Non-pigmented ciliary epithelial cell (primary cell): ENCODE results near the gene FGF3.

ENCODE experiments used
- DNase-seq: peaks from one replicate; pipeline ENCODE4 v3.0.0-alpha.2; 2010; ENCODE audit warnings: low read depth

The FGF3 gene

DNA sequence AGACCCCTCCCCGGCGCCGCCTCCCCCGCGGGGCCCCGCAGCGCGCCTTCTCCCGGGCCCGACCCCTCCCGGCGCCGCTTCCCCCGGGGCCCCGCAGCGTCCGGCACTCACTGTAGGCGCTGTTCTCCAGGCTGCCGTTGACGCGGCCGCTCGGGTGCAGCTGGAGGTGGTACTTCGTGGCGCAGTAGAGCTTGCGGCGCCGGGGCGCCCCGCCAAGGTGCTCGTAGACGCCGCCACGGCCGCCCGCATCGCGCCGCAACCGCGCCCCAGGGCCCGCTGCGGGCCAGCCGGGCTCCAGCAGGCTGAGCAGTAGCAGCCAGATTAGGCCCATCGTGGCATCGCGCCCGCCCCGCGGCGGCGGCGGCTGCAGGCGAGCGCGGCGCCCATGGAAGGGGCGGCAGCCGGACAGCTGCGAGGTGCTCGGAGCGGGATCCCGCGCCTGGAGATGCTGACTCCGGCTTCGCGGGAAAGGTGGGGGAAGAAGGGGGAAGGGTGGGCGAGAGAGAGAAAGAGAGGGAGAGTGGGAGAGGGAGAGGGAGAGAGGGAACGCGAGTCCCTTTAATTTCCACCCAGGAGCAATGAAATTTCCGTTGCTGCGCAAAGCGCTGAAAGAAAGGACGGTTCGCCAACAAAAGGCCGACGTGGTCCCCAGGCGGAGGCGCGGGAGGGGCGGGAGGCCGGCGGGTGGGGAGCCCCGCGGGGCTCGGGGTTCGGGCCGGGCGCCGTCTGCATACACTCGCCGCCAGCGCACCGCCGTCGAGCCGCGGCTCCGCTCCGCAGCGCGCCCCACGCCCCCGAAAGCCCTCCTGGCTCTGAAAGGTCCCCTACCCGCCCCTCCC lies at the start of gene FGF3:
TSS of gene FGF3 (minus strand) at position 814 of the 839 bp plus-strand sequence. CDS start at position 331, 483 bp downstream.
- no peak for DNase-seq

DNA sequence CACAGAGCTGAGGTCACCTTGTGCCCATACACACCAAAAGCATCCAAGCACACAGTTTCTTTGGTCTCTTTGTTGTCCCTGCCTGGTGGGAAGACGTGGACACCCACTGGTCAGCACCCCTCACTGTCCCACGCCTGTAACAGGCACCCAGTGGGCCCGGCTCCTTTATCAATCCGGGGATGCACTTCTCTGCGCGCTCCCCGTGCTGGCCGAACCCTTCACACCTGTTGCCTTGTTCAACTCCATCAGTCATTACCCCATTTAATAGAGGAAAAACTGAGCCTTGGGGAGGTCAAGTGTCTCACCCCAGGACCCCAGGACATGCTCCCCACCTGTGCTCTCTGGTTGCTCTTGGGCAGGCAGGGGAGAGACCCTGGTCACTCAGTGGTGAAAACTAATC lies 49.7 kb upstream of the FGF3 start:
- DNase-seq, result no peak

DNA sequence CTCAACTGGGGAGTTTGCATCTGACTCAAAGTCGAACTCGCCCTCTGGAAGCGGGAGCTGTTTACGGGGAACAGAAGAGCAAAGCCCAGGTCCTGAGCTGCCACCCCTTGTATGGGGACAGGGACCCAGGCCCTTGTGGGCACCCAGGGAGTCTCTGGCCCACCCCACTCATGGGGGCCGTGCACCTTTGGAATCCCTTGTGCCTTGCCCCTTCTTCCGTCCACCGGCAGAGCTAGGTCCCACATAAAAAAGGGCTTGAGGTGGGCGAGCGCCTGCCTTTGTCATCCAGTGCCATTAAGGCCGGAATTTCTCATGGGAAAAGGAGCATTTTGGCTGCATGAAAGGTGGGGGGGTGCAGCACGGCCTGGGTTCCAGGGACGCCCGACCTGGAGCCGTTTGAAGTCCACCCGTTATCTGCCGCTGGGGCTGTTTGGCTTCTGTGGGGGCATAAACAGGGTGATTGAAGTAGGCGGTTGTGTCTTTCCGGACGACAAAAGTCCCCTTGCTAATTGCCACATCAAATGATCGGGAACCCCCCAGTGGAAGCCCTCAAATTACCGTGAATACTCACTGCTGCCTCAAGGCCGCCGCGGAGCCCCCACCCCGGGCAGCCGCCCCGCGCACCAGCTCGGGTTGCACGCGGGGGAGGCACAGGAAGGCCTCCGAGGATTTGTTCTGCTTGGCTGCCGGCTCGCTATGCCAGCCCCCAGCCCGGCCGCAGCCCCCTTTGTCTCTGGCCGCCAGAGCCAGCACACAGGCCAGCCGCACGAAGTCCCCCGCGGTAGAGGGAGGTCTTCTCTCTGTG lies 49.0 kb upstream of the FGF3 start:
- no peak for DNase-seq

DNA sequence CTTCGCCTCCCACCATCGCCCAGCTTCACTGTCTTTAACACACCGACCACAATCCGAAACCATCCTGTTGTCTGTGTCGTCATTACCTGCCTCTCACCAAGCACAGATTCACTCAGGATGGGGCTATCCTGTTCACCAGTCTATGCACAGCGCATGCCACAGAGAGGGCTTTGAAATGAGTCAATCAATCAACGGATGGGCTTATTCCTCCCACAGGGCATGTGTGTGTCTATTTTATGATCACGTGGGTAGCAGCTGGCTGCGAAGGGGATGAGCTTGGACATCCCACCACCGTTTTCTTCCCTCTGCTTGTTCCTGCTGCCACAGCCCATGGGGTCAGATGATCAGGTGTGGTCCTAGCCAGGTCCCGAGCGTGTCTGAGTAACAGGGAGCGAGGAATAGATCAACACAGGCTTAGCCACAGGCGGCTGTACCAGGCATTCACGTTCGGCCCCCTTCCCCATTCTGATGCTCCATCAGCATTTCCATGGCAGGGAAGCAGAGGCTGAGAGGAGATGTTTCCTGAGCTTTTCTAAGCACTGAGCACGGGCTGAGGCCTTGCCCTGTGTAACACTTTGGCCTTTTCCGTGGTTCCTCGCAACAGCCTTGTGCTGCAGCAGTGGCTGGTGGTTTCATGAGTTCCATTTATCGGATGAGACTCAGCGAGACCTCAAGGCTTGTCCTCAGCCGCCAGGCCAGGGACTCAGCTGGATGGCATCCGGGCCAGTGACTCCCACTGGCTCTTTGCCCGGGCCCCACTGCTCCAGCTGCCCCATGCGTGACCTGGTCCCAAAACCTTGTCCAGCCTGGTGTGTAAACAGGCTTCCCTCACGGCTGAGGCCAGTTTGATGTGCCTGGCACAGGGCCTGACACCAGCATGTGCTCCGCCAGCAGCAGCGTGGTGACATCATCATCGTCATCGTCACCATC lies 48.1 kb upstream of the FGF3 start:
- DNase-seq, result peak; percentile 11

DNA sequence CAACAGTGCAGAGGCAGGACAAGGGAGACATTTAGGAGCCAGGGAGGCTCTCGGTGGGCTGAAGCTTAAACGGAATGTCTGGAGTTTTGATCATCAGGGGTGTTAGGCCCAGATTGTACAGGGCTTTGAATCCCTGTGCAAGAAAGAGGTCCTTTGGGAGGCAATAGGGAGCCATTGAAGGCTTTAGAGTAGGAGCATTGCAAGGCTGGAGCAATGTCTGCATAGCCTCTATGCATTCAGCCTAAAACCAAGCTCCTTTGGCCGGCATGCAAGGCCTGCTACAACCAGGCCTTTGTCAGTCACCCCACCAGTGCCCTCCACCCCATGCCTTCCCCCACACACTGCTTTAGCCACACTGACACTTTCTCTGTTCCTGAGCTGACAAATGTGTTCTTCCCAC lies 47.4 kb upstream of the FGF3 start:
- DNase-seq, result no peak

DNA sequence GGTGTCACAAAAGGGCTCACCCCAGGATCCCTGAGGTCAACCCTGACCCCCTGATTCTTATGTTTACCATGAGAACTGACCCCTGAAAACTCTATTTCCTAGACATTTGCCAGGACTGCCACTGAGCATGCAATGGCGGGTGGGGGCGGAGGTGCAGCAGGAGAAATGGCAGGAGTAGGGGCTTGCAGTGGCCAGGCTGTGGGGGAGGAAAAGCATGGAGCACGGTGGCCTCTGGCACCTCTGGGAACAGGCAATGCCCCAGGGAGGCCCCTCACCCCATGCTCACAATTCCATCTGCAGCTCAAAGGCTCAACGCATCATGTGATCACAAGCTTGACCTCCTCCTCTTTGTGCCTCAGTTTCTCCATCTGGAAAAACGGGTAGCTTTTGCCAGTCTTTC lies 46.5 kb upstream of the FGF3 start:
- no peak for DNase-seq

DNA sequence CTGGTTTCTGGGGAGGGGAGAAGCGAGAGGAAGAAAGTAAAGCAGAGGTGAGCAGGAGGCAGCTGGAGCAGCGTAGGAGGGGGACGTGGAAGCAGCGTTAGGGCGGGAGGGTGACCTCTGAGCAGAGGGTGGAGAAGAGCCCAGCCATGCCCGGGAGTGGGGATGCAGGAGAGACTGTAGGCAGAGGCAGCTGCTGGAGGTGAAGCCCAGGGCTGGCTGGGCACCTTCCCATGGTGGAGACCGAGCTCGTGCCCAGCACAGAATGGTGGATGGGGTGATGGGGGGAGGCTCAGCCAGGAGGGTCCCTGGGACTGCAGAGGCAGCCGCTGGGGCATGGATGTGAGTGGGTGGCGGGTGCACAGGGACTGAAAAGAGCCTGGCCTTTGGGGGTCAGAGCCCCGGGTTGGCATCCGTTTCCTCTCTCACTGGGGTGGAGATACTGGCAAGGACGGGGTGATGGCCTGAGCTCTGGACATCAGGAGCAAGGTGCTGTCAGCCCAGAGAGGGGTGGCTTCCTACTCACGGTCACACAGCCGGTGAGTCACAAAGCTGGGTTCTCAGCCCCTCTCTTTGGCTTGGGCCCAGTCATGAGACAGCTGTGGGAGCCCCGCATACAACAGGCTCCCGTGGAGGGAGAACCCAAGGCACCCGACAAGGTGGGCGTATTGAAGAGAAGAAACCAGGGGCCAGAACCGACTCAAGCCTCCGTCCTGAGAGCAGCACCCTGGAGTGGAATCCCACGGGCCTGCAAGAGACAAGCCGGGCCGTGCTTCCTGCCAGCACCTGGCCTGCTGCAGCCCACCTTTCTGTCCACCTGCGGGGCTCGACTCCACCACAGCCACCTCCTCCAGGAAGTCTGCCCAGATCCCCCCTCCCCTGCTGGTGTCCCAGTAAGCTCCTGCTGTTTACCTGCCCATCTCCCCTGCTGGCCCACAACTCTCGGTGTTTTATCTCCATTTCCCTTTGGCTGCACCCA lies 45.8 kb upstream of the FGF3 start:
- no peak for DNase-seq

DNA sequence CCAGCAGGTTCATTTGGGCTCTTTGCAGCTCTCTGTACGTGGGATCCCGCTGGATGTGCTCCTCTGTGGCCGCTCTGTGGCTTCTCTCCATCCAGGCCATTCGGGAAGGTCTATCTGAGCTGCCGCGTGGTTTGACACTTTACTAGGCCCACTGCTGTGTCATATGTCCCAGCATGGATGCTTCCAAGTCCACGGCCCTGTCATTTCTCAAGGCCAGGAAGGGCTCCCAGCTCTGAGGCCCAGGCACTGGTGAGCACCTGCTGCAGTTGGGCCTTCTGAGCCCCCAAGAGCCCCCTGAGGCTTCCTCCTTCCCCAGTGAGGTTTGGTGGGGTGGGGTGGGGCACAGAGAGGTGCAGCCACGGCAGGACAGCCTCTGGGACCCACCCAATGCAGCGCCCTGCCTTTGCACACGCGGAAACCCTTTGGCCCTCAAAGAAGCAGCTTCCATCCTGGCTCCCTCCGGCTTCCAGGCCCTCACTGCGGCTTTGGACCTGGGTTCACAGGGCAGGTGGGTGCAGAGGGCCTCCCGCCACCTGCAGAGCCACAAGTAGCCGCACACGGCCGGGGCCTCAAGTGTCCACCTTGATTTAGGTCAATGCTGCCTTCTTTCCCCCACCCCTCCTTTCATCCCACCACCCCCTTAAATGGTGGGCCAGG lies 44.5 kb upstream of the FGF3 start:
- DNase-seq, result no peak

DNA sequence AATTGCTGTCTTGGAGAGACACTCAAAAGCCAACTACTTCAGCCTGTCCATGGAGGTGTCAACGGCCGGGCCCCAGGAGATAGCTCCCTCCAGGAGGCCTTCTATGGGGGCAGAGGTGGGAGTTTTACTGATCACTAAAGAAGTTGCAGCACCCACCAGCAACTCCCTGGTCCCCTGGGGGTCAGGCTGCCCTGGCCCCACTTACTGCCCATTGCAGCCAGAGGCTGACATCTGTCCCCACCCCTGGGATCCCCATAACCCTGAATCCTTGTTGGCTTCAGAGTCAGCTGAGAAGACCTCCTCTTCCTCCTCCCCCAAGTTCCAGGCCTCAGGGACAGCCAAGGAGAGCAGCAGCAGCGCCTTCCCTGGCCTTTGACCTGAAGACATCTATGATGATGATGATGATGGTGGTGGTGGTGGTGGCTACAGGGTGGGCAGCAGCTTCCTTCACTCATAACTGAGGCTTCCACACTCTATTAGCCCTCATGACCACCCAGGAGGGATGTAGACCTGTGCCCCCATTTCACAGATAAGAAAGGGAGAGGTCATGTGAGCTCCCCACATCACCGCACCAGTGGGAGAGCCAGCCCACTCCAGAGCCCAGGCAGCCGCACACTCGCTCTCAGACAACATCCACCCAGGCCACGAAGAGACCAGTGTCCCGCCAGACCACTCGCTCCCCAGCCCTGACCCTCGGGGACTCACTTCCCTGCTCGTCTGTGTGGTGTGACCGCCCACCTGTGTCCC lies 43.8 kb upstream of the FGF3 start:
- DNase-seq, result no peak

DNA sequence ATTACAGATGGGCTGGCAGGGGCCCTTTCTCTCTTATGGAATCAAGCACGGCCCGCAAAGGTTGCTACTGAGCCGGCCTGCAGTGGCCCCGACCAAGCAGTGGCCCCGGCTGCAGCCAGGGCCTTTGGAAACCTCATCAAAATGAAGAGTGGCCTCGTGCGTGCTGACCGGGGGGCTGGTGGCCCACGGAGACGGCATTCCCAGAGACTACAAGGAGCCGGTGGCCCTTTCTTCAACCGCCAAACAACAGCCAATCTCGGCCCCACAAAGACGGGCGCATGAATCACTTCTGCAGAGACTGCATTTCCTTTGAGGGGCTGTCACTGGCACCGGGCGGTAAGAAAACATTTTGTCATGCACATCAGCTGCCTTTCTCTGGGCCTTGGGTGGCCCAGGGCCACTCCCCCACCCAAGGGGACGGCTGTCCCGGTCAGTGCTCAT lies 43.1 kb upstream of the FGF3 start:
- DNase-seq, result no peak

DNA sequence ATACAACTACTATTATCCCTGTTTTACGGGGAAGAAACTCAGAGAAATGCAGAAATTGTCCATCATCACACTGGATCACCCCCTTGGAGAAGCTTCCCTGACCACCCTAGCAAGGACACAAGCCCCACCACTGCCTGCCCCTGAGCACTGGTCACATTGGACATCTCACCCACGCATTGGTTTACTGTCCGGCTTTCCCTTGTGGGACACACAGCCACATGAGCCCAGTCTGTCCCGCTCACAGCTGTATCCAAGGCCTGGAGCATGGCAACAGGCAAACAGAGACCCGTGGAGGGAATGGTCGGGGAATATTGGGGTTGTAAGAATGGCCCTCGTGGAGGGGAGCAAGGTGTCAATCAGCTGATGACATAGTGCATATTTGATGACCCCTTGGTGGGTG lies 42.7 kb upstream of the FGF3 start:
- DNase-seq, result no peak

DNA sequence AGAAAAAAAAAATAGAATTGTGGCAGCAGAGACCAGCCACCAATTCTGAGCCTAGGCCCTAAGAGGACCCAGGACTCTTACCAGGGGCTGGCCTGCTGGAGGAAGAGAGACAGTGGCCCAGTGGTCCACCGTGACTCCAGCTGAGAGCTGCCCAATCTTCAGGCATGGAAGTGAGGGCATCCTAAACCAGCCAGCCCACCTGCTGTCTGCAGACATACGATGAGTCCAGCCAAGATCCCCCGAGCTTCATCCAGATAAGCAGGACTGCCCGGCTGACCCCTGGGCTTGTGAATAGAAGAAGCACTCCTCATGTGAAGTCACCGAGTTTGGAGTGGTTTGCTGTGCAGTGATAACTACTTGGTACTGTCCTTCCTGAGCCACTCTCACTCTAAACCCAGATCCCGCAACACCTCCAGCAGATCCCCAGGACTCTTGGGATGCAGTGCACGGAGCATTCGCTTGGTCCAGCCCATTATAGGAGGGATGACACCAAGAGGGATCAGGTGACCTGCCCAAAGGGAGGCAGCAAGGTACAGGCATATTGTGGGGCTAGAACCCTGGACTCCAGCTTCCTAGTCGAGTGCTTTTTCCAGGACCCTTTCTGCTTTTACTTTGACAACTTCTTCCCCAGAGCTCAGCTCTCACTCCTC lies 41.7 kb upstream of the FGF3 start:
- DNase-seq, result no peak

DNA sequence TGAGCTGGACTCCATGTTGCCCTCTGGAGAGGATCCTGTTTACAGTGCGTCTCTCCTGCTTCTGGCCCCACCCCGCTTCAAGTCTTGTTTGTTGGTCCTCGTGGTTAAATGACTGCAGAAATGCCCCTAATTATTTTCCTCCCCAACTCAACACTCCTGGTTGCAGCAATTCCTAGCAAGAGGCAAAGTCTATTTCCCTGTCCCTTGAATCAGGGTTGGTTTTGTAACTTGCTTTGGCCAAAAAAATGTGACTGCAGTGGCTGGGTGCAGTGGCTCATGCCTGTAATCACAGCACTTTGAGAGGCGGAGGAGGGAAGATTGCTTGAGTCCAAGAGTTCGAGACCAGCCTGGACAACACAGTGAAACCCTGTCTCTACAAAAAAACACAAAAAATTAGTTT lies 41.0 kb upstream of the FGF3 start:
- no peak for DNase-seq

DNA sequence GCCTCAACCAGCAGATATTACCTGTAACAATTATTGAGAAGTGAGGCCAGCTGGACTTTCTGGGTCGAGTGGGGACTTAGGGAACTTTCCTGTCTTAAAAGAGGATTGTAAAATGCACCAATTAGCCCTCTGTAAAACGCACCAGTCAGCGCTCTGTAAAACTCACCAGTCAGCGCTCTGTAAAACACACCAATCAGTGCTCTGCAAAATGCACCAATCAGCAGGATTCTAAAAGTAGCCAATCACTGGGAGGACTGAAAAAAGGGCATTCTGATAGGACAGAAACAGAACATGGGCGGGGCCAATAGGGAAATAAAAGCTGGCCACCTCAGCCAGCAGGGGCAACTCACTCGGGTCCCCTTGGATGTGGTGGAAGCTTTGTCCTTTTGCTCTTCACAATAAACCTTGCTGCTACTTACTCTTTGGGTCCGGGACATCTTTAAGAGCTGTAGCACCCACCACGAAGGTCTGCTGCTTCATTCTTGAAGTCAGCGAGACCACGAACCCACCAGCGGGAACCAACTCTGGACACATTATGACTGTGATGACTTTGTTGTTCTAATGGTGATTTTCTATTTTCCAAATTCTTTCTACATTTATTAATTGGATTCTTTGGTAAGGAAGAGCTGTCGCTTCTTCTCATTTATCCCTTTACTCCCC lies 40.2 kb upstream of the FGF3 start:
- DNase-seq, result no peak

DNA sequence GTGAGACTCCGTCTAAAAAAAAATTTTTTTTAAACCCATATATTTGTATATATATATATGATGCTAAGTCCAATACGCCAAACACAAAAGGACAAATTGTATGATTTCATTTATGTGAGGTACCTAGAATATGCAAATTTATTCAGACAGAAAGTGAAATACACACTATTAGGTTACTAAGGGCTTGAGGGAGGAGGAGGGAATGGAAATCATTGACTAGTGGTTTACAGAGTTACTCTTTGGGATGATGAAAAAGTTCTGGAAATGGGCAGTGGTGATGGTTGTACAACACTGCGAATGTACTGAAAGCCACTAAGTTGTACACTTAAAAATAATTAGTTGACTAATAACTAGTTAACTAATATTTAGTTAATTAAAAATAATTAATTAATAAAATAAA lies 36.2 kb upstream of the FGF3 start:
- no peak for DNase-seq

DNA sequence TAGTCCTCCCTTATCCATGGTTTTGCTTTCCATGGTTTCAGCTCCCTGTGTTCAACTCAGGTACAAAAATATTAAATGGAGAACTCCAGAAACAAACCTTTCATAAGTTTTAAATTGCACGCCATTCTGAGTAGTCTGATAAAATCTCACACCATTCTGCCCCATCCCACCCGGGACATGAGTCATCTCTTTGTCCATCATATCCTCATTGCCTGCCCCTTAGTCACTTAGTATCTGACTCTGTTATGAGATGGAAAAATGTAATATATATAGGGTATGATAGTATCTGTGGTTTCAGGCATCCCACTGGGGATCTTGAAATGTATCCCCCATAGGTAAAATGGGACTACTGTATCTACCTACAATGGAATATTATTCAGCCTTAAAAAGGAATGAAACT lies 35.5 kb upstream of the FGF3 start:
- peak; percentile 30 for DNase-seq

DNA sequence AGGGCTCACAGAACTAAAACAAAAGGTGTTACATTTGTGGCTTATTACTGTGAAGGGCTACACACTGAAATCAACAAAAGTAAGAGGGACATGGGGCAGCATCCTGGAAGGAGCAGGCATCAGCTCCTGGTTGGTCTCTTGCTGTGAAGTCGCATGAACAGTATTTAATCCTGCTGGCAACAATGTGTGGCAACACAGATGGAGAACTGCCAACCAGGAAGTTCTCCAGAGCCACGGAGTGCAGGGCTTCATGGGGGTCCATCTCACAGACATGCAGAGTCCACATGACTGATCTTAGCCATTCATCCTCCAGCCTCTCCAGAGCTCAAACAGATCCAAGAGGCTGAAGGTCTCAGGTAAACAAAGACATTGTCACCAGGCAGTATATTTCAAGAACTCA lies 32.8 kb upstream of the FGF3 start:
- no peak for DNase-seq

DNA sequence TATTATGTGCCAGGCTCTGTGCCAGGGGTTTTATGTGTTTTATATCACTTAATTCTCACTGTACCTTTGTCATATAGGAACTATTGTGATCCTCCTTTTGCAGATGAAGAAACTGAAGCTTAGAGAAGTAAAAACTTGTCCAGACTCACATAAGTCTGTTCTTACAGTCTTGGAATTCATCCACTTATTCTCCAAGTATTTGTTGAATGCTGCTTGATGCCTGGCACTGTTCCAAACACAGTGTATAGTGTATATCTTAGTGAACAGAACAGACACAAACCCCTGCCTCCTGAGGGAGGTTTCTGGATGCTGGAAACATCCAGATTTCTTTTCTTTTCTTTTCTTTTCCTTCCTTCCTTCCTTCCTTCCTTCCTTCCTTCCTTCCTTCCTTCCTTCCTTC lies 29.0 kb upstream of the FGF3 start:
- DNase-seq, result peak; percentile 14

DNA sequence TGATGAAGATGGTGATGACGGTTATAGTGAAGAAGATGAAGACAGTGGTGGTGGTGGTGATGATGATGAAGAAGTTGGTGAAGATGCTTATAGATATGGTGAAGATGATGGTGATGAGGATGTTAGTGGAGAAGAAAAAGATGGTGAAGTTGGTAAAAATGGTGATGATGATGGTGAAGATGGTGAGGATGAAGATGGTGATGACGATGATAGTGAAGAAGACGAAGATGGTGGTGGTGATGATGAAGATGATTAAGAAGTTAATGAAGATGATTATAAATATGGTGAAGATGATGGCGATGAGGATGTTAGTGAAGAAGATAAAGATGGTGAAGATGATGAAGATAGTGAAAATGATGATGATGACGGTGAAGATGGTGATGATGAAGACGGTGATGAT lies 25.2 kb upstream of the FGF3 start:
- DNase-seq, result no peak
